Brain microvascular endothelial cell (primary cell): ENCODE measurements around the gene FYCO1.

Source experiments
- DNase-seq: peaks from one replicate; pipeline ENCODE4 v3.0.0-alpha.2; 2020
- H3K27ac ChIP-seq: fragments of 250-450 bp; sonication (Bioruptor Pico); 2 replicates; pipeline ENCODE4 v1.5.1; 2020; ENCODE audit warnings: mild to moderate bottlenecking, moderate library complexity
- H3K27me3 ChIP-seq: fragments of 250-450 bp; sonication (Bioruptor Pico); replicated peaks from 2 replicates; pipeline ENCODE4 v1.5.1; 2020; ENCODE audit warnings: mild to moderate bottlenecking
- H3K36me3 ChIP-seq: fragments of 250-450 bp; sonication (Bioruptor Pico); replicated peaks from 2 replicates; pipeline ENCODE4 v1.5.1; 2020; ENCODE audit warnings: mild to moderate bottlenecking
- H3K4me3 ChIP-seq: 2 replicates; pipeline ENCODE4 v1.5.1; 2011; ENCODE audit warnings: low read depth, mild to moderate bottlenecking, control low read depth, low read length, moderate library complexity
- CTCF ChIP-seq: IDR thresholded peaks from 2 replicates; pipeline ENCODE4 v1.5.1; 2011; ENCODE audit warnings: low read depth, mild to moderate bottlenecking, moderate library complexity, low read length, control low read depth, inconsistent platforms; ENCODE audit errors: missing control alignments
- in situ Hi-C: cut with HindIII; loops from 2 replicates; pipeline ENCODE4 v1.10.0; 2017; ENCODE audit warnings: low sequenced_read_pairs, low pct_ligation_motif_present

The FYCO1 gene

GRCh38 chr3:45994419-45995235 is 997 bp downstream of the FYCO1 start:
- in situ Hi-C loops: no loop called here
- no peaks in the 10 kb centered on the region for H3K36me3 ChIP-seq
- no peak for TF ChIP-seq CTCF
- no peak overlapping the region for H3K27ac ChIP-seq
- H3K4me3 ChIP-seq: peak overlapping the region; percentile 92
- no peak for DNase-seq
- H3K27me3 ChIP-seq: no peaks in the 10 kb centered on the region

GRCh38 chr3:45993421-45994027 is 2.1 kb downstream of the FYCO1 start:
- no peak for TF ChIP-seq CTCF
- Histone ChIP-seq H3K27ac (no peak overlapping the region), H3K27me3 (no peaks in the 10 kb centered on the region), H3K4me3 (no peak overlapping the region), H3K36me3 (no peaks in the 10 kb centered on the region)
- no peak for DNase-seq
- in situ Hi-C loops: no loop called here

- H3K4me3 ChIP-seq: no peak overlapping the region
- H3K27me3 ChIP-seq: no peaks in the 10 kb centered on the region
- no peak overlapping the region for H3K27ac ChIP-seq
- DNase-seq: no peak
- H3K36me3 ChIP-seq: no peaks in the 10 kb centered on the region
- no peak for TF ChIP-seq CTCF
- in situ Hi-C loops: no loop called here
These were observed 2.8 kb downstream of the FYCO1 start for GRCh38 chr3:45992821-45993221.

DNA sequence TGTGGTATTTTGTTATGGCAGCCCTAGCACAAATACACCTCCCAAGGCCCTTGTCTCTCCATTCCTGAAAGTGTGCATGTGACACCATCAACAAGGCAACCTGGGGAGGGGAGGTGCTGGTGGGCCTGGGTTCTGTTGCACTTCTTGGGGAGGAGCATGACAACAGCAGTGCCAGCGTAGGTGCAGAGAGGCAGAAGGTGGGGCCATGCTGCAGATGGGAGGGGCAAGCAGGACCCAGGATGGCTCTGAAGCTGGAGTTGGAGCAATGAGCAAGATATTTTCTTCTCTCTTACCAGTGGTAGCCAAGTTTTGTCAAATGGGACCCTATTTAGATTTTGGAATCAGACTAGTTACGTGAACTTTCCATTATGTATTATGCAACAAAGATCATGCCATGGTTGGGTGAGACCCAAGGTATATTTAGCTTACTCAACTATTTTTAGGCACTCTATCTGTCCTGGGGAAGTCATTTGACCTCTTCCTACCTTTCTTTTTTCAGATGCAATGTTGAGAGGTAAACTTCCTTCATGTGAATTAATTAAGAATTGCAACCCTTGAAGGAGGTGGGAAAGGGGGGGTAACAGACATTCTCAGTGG is 3.4 kb downstream of the FYCO1 start:
- Histone ChIP-seq H3K27me3 (no peaks in the 10 kb centered on the region), H3K27ac (no peak overlapping the region), H3K36me3 (no peaks in the 10 kb centered on the region), H3K4me3 (no peak overlapping the region)
- in situ Hi-C loops: no loop called here
- DNase-seq: no peak
- TF ChIP-seq CTCF: no peak

DNA sequence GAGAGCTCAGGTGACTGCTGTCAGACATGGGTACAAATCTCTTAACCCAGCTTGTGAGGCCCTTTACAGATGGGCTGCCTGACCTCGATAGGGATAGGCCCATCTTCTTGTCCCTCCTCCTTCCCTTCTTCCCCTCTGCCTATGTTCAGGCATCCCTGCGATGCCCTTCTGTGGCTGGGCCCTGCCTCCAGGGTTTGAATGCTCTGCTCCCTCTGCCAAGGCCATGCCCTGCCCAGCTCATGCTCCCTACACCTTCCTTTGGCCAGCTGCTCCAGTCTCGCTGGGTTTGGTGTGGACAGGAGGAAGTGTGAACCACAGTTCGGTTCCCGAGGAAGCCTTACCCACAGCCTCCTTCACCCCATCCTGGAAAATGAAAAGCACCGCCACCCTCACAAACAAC is 4.3 kb downstream of the FYCO1 start:
- Histone ChIP-seq H3K36me3 (no peaks in the 10 kb centered on the region), H3K27me3 (no peaks in the 10 kb centered on the region), H3K27ac (no peak overlapping the region), H3K4me3 (no peak overlapping the region)
- no peak for DNase-seq
- in situ Hi-C loops: no loop called here
- no peak for TF ChIP-seq CTCF
